GM23248 (cell line): ENCODE data around the gene NRBP1.

Experiments
- EZH2 ChIP-seq: fragments of 200-600 bp; sonication (generic); IDR thresholded peaks from 2 replicates; pipeline ENCODE4 v1.6.1; 2018; ENCODE audit warnings: antibody characterized with exemption, mild to moderate bottlenecking; ENCODE audit not compliant: insufficient read depth, poor library complexity, severe bottlenecking
- EZH2phosphoT487 ChIP-seq: fragments of 200-600 bp; sonication (generic); IDR thresholded peaks from 2 replicates; pipeline ENCODE4 v1.6.1; 2018; ENCODE audit warnings: antibody characterized with exemption, moderate library complexity, mild to moderate bottlenecking, low read depth; ENCODE audit not compliant: insufficient read depth

DNA sequence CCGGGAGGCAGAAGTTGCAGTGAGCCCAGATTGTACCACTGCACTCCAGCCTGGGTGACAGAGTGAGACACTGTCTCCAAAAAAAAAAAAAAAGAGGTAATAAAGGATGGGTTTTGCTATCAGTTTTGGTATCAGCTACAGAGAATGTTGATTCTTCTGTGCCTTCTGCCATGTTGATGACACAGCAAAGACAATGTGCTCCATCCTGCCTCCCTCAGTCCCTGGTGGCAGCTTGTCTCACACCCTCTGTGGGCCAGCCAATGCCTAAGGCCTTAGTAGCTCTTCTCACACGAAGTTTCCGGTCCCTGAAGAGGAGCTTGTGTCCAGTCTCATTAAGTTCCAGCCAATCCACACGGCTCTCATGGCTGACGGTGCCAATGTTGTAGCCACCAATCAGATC, 43.5 kb downstream of the NRBP1 start:
- TF ChIP-seq EZH2 (no peak), EZH2phosphoT487 (no peak)
